Ovary (tissue), 3 donors: ENCODE data around the gene FZD2.

ENCODE experiments used
- EP300 ChIP-seq: sonication (generic); formaldehyde crosslinking; IDR thresholded peaks from one replicate; pipeline ENCODE4 v1.6.1; 2017; ENCODE audit warnings: antibody characterized with exemption
- POLR2A ChIP-seq: fragments of 450-650 bp; IDR thresholded peaks from one replicate; pipeline ENCODE4 v1.6.1; 2017; ENCODE audit warnings: antibody characterized with exemption, mild to moderate bottlenecking, moderate library complexity
- TF ChIP-seq, protein P1 (sequence below), 3 donors: fragments of 450-650 bp in 2 of 3; fragments of 200-600 bp in 1 of 3; IDR thresholded peaks; one replicate each; pipeline versions ENCODE4 v1.5.1 to v1.8.0; 2016 to 2022; ENCODE audit warnings: antibody characterized with exemption in 3 of 3, mild to moderate bottlenecking in 1 of 3
- donor health status: DM: no; HTN: no; CAD: no.

- TF ChIP-seq, protein P1, sequence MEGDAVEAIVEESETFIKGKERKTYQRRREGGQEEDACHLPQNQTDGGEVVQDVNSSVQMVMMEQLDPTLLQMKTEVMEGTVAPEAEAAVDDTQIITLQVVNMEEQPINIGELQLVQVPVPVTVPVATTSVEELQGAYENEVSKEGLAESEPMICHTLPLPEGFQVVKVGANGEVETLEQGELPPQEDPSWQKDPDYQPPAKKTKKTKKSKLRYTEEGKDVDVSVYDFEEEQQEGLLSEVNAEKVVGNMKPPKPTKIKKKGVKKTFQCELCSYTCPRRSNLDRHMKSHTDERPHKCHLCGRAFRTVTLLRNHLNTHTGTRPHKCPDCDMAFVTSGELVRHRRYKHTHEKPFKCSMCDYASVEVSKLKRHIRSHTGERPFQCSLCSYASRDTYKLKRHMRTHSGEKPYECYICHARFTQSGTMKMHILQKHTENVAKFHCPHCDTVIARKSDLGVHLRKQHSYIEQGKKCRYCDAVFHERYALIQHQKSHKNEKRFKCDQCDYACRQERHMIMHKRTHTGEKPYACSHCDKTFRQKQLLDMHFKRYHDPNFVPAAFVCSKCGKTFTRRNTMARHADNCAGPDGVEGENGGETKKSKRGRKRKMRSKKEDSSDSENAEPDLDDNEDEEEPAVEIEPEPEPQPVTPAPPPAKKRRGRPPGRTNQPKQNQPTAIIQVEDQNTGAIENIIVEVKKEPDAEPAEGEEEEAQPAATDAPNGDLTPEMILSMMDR (IDR thresholded peaks at IDR 0.05), result no peak
- TF ChIP-seq POLR2A, result no peak
- no peak for TF ChIP-seq EP300
These were observed 39.3 kb upstream of the FZD2 start for GRCh38 chr17:44518032-44518431.
